Stimulated activated CD4-positive, alpha-beta T cell treated with anti-CD3 and anti-CD28 coated beads, Interleukin-1b, Interleukin-23, amount 100 ng/mL, for 4 hours (primary cell): ENCODE results near the gene ANTKMT.
"Not testable (repeated sequence)": the region's sequence is repeated elsewhere in the genome, so short reads cannot be mapped to it uniquely, and the experiment has no call there.

ENCODE experiments used
- DNase-seq, 2 donors: peaks; one replicate each; pipeline ENCODE4 v3.0.0-alpha.2; 2020; ENCODE audit warnings: low read depth in 2 of 2

The ANTKMT gene

GRCh38 chr16:743794-744500 lies 23.0 kb downstream of the ANTKMT start:
- DNase-seq = no peak

- DNase-seq = no peak
Measured at GRCh38 chr16:745739-746138, 24.8 kb downstream of the ANTKMT start.

- DNase-seq = no peak
Measured at GRCh38 chr16:746637-747036, 25.7 kb downstream of the ANTKMT start.

GRCh38 chr16:747978-748746 lies 27.2 kb downstream of the ANTKMT start:
- no peak for DNase-seq

GRCh38 chr16:749010-749409 lies 28.1 kb downstream of the ANTKMT start:
- no peak for DNase-seq

GRCh38 chr16:750485-750884 lies 29.5 kb downstream of the ANTKMT start:
- no peak for DNase-seq

GRCh38 chr16:751152-752006 lies 30.4 kb downstream of the ANTKMT start:
- no peak for DNase-seq

- DNase-seq = no peak
Measured at GRCh38 chr16:752007-752312, 31.0 kb downstream of the ANTKMT start.

GRCh38 chr16:754121-754607 lies 33.2 kb downstream of the ANTKMT start:
- not testable (repeated sequence) for DNase-seq

GRCh38 chr16:754656-755055 lies 33.7 kb downstream of the ANTKMT start:
- DNase-seq = no peak

- DNase-seq = no peak
Measured at GRCh38 chr16:756428-756827, 35.5 kb downstream of the ANTKMT start.

- DNase-seq = no peak
Measured at GRCh38 chr16:759110-759910, 38.4 kb downstream of the ANTKMT start.

- no peak for DNase-seq
Measured at GRCh38 chr16:760065-760464, 39.1 kb downstream of the ANTKMT start.

- no peak for DNase-seq
Measured at GRCh38 chr16:760545-761343, 39.8 kb downstream of the ANTKMT start, which contains the start of gene MSLN. TSS of gene MSLN (plus strand) at chr16:760734. CDS start at chr16:762681, 1,947 bp downstream.

GRCh38 chr16:761625-762513 lies 40.9 kb downstream of the ANTKMT start:
- DNase-seq = no peak

- DNase-seq = no peak
Measured at GRCh38 chr16:762595-763268, 41.8 kb downstream of the ANTKMT start.

- no peak for DNase-seq
Measured at GRCh38 chr16:763369-764183, 42.6 kb downstream of the ANTKMT start.

GRCh38 chr16:764184-764750 lies 43.3 kb downstream of the ANTKMT start:
- no peak for DNase-seq
